Measurements from ENCODE around the gene KCNJ13.

- TF ChIP-seq CTCF (IDR thresholded peaks at IDR 0.05; ENCODE audit: insufficient read depth, low read length, poor library complexity, severe bottlenecking) (no peak), EZH2phosphoT487 (conservative IDR thresholded peaks at IDR 0.05; ENCODE audit: low read length) (no peak)
Measured at GRCh38 chr2:232723027-232723426, 53.3 kb downstream of the KCNJ13 start.

Data from SU-DHL-6 (cell line).